ENCODE results near the gene AHSA1.
A peak's percentile ranks its signal among the peaks of the same experiment; 100 is the strongest.
"Not testable (repeated sequence)": the region's sequence is repeated elsewhere in the genome, so short reads cannot be mapped to it uniquely, and the experiment has no call there.

AHSA1 gene

DNA sequence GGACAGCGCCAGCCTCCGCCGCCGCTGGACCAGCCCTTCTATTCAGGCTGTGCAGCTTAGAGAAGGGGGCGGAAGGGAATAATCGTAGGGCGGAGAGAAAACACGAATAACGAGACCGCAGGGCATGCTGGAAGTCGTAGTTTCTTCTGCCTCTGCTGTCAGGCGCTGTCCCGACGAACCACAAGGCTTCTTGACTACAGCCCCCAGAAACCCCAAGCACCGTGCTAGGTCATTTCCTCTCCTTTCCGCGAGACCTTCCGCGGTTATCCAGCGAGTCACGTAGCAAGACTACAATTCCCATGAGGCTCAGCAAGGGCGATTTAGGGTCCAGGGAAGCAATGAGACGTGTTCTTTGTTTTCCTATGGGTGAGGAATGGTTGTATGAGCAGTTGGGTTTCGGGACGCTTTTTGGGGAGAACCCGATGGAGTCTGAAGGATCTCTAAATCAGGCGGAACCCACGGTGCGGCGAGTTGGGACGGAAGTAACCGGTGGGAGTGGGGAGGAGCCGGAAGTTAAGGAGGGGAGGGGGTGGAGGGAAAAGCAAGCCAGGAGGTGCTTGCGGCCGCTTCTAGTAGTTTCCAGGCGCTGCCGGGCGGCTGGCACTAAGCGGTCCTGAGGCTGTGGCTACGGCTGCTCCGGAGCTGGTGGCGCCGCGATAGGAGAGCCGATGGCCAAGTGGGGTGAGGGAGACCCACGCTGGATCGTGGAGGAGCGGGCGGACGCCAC lies at the start of gene AHSA1, which contains the start of gene VIPAS39:
AHSA1 (plus strand) TSS at position 572 of the 727 bp plus-strand sequence; CDS start at position 669, 97 bp downstream.
VIPAS39 (minus strand) TSS at position 80 of the 727 bp plus-strand sequence. CDS start 3,499 bp downstream, outside the sequence.
- peak; percentile 92 to 95 for DNase-seq (ENCODE audit: low read depth in 2 of 2)

GRCh38 chr14:77409131-77409533 lies 48.8 kb upstream of the AHSA1 start:
- no peak for DNase-seq (ENCODE audit: low read depth in 2 of 2)

DNA sequence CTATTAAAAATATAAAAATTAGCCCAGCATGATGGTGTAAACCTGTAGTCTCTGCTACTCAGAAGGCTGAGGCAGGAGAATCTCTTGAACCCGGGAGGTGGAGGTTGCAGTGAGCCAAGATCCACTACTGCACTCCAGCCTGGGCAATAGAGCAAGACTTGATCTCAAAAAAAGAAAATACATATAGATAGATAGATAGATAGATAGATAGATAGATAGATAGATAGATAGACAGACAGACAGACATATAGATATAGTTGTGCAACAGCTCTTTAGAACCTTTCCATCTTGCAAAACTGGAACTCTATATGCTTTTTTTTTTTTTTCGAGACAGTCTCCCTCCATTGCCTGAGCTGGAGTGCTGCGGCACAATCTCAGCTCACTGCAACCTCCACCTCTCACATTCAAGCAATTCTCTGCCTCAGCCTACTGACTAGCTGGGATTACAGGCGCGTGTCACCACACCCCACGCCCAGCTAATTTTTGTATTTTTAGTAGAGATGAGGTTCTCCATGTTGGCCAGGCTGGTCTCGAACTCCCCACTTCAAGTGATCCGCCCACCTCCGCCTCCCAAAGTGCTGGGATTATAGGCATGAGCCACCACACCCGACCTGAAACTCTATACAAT lies 42.4 kb upstream of the AHSA1 start:
- DNase-seq (ENCODE audit: low read depth in 2 of 2), result not testable (repeated sequence)

DNA sequence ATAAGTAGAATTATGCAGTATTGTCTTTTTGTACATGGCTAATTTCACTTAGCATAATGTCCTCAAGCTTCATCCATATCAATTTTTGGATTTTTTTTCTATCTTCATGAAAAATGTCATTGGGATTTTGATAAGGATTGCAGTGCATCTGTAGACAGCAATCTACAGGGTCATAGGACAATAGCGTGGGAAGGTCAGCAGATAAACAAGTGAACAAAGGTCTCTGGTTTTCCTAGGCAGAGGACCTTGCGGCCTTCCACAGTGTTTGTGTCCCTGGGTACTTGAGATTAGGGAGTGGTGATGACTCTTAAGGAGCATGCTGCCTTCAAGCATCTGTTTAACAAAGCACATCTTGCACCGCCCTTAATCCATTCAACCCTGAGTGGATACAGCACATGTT lies 41.8 kb upstream of the AHSA1 start:
- not testable (repeated sequence) for DNase-seq (ENCODE audit: low read depth in 2 of 2)

DNA sequence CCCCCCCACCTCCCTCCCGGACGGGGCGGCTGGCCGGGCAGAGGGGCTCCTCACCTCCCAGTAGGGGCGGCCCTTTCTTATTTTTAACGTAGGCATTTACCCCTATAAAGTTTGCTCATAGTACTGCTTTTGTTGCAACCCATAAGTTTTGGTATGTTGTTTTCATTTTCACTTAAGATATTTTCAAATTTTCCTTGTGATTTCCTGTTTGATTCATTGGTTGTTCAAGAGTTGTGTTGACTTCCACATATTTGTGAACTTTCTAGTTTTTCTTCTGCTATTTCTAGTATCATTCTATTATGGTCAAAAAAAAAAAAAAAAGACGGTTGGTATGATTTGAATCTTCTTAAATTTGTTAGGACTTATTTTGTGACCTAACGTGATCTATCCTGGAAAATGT lies 41.1 kb upstream of the AHSA1 start:
- DNase-seq (ENCODE audit: low read depth in 2 of 2), result no peak

DNA sequence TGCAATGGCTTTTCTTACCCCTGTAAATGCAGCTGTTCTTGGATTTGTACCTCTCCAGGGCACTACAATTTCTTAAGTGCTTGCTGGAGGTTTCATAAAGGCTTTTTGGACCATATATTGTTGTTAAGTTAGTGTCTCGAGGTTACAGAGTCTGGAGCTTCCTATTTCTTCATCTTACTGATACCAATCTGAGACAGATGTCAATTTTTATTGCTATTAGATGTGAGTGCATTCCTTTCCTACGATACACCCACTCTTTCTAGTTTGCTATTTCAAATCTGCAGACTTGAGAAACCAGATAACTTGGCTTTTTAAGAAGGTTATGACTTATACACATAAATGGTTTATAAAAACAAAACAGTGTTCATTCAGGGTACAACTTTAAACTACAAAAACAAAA lies 36.7 kb upstream of the AHSA1 start:
- no peak for DNase-seq (ENCODE audit: low read depth in 2 of 2)

- DNase-seq (ENCODE audit: low read depth in 2 of 2), result no peak
These were observed 34.5 kb upstream of the AHSA1 start, which contains the start of gene NOXRED1 for GRCh38 chr14:77423423-77423822. Gene NOXRED1 (minus strand): TSS chr14:77423523. CDS start chr14:77422889, 634 bp downstream.

GRCh38 chr14:77424862-77425261 lies 33.0 kb upstream of the AHSA1 start:
- no peak for DNase-seq (ENCODE audit: low read depth in 2 of 2)

DNA sequence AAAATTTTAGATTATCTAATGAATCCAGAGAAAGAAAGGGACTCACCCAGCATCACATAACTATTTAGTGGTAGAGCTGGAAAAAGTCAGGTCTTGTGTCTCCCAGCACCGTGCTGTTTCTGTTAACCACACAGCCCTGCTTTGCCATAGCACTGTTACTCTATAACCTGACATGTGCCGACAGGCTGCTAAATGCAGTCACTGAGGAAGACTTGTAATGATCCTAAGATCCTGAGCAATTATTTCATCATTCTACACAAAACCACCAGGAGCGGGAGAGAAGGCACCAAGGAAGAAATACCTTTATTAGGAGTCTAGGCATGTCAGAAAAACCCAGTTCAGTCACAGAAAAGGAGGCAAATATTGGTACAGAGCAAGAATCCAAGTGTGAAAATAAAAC lies 31.5 kb upstream of the AHSA1 start:
- no peak for DNase-seq (ENCODE audit: low read depth in 2 of 2)

DNA sequence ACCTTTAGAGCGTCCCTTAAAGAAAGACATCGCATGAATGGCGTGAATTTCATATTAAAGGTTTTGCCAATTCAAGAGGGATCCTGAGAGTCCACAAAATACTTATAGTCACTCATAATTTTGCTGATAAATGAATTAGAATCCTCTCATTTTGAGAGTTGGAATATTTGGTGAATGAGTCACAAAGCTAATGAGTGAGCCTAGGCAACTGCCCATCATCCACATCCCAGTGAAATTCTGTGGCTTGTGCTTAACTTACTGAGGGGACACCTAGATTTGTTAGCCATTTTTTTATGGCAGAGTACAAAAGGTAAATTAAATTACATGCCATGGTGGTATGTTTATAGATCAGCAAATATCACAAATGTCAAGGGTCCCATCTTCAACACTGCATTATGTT lies 21.9 kb upstream of the AHSA1 start:
- DNase-seq (ENCODE audit: low read depth in 2 of 2), result no peak

DNA sequence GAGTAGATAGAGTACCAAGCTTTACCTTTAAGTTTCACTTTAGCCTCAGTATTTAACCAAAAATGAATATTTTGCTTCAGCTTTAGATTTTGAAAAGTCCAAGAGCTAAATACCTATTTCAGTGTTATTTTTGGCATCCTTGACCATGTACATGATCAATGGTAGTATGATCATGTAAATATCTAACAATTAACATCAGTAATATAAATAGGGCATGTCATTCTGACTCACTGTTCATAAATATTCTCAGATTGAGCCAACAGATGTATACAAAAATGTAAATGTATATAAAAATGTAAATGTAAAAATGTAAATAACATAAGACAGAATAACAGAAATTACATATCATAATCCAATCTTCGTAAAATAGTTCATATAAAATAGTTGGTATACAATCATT lies 19.3 kb upstream of the AHSA1 start:
- DNase-seq (ENCODE audit: low read depth in 2 of 2), result no peak

DNA sequence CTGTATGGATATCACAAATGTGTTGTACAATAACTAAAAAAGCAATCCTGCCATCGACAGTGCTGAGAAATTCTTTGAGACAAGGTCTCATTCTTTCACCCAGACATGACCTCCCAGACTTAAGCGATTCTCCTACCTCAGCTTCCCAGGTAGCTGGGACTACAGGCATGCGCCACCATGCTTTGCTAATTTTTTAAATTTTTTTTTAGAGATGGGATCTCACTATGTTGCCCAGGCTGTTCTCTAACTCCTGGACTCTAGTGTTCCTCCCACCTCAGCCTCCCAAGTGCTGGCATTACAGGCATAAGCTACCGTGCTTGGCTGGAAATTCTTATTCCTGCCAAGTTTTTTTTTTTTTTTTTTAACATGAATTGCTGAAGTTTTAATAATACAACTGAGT lies 18.0 kb upstream of the AHSA1 start:
- no peak for DNase-seq (ENCODE audit: low read depth in 2 of 2)

DNA sequence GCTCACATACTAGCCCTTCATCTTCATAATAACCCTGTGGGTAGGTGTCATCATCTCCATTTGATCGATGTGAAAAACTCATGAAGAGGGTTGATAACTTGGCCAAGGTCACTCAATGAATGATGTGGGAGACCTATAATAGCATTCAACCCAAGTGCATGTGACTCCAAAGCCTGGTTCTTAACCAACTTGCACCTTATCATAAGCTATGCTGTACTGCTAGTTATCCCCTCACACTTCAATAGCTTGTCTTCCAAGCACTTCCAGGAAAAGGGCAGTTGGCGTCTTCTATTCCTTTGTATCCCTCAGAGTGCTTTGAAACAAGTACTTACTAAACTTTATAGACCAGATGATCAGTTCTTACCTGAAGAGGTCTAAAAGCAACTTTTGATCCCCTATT lies 15.7 kb upstream of the AHSA1 start:
- no peak for DNase-seq (ENCODE audit: low read depth in 2 of 2)

DNA sequence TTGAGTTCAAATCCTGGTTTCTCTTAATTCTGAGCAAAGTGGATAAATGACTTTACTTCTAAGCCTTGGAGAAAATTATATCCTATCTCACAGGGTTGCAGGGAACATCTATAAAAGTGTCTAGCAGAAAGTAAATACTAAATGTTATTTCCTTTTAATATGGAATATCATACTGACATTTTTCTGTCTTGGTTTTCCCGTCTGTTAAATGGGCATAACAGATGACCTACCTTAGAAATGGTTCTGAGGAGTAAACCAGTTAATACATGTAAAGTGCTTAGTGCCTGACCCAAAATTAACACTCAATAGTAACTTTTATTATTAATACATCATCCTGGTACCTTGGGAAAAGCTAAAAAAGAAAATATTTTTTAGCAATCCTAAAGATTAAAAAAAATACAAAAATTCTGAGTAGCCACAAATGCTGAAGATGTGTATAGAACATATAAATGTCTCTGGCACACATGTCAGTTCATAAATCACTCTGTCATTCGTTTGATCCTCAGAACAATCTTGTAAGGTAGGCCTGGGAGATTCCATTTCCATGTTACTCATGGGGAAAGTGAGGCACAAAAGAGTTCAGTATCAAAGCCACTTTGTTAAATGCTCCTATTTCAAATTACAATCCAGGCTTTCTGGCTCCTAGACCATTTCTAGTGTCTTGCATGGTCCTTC lies 1.8 kb upstream of the AHSA1 start:
- no peak for DNase-seq (ENCODE audit: low read depth in 2 of 2)

DNA sequence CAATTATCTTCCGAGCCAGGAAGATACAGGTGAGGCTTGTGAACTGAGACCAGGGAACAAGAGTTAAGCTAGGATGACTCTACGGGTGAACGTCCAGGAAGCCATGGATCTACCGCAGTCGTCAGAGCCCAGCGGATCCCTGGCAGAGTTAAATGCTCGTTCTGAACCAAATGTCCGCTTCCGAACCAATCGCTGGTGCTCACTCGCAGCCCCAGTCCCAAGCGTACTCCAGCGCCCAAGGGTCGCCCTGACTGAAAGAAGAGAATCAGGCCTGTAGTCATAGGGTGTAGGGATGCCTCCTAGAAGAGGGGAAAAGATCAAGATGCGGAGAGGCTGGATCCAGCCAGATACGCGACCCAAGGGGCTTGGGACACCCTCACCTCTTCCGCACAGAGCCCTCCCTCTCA lies 775 bp upstream of the AHSA1 start:
- peak in 1 of 2 donors; percentile 3 for DNase-seq (ENCODE audit: low read depth in 2 of 2)

DNA sequence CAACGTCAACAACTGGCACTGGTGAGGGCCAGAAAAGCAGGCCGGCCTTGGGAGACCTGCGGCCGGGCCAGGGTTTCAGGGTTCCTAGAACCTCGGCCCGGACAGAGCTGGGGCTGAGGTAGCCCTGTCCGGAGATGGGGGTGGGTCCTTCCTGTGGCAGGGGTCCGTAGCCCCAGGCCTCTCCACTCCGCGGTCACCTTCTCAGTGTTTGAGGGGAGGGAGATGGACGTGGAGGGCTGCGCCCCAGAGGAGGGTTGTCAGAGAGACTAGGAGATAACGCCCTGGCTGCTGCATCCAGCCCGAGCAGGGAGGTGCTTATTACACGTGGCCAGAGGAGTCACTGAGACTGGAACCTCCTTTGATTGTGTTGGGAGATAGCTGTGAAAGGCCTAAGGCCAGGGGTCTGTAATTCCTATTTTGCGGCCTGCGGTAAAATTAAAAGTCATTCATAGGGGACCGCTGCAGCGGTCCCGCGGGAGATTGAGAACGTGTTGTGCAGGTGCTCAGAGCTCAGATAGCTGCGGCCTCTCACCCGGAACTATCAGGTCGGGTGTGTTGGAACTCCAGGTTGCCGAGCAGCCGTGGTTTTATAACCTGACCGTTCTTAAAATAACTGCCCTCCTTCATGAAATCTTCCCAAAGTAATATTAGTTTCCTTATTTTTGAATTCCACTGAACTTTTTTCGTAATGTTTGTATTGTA lies 507 bp downstream of the AHSA1 start:
- peak; percentile 2 to 12 for DNase-seq (ENCODE audit: low read depth in 2 of 2)

GRCh38 chr14:77459072-77459723 lies 1.3 kb downstream of the AHSA1 start:
- peak; percentile 17 to 25 for DNase-seq (ENCODE audit: low read depth in 2 of 2)

DNA sequence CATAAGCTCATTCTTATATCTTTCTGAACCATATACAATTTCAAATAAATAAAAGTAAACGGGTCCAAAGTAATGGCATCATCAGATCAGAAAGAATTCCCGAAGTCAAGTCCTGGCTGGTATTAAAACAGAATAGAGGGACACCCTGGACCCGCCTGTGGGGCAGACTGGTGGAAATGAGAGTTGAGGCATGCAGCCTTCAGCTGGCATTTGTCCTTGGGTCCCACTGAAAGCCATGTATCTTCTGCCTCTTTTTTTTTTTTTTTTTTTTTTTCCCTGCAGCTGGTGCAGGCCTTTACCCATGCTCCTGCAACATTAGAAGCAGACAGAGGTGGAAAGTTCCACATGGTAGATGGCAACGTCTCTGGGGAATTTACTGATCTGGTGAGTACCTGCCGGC lies 9.9 kb downstream of the AHSA1 start:
- DNase-seq (ENCODE audit: low read depth in 2 of 2), result no peak

GRCh38 chr14:77469067-77469505 lies 11.2 kb downstream of the AHSA1 start:
- no peak for DNase-seq (ENCODE audit: low read depth in 2 of 2)

GRCh38 chr14:77469539-77469938 lies 11.6 kb downstream of the AHSA1 start:
- DNase-seq (ENCODE audit: low read depth in 2 of 2), result no peak

GRCh38 chr14:77470224-77470870 lies 12.5 kb downstream of the AHSA1 start:
- DNase-seq (ENCODE audit: low read depth in 2 of 2), result no peak
